PC-3 (cell line): ENCODE measurements around the gene POLR3GL.

Experiments
- EZH2 ChIP-seq: fragments of 300-600 bp; sonication (generic); IDR thresholded peaks from one replicate; pipeline ENCODE4 v1.6.1; 2017; ENCODE audit warnings: antibody characterized with exemption, mild to moderate bottlenecking, low read length; ENCODE audit not compliant: unreplicated experiment
- TF ChIP-seq, protein P1 (sequence below): fragments of 300-600 bp; sonication (generic); conservative IDR thresholded peaks from 2 replicates; pipeline ENCODE4 v1.5.1; 2017; ENCODE audit warnings: antibody characterized with exemption, low read depth, mild to moderate bottlenecking, low read length

DNA sequence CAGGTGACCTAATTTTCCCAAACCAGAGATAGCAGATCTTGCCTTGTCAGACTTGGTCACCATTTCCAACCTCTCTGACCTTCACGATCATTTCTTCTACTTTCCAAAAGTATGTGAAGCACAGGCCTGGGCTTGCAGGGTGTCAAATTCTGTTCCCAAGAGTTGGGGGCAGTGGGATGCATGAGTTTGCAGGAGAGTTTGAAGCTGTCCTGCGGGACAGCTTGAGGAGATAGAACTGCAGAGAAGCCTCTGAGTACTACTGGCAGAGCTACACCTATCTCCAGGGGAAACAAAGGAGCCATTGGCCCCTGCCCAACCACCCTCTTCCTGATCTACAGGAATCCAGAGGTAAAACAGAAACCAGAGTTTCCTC, 20.6 kb downstream of the POLR3GL start:
- TF ChIP-seq EZH2, result no peak
- TF ChIP-seq, protein P1, sequence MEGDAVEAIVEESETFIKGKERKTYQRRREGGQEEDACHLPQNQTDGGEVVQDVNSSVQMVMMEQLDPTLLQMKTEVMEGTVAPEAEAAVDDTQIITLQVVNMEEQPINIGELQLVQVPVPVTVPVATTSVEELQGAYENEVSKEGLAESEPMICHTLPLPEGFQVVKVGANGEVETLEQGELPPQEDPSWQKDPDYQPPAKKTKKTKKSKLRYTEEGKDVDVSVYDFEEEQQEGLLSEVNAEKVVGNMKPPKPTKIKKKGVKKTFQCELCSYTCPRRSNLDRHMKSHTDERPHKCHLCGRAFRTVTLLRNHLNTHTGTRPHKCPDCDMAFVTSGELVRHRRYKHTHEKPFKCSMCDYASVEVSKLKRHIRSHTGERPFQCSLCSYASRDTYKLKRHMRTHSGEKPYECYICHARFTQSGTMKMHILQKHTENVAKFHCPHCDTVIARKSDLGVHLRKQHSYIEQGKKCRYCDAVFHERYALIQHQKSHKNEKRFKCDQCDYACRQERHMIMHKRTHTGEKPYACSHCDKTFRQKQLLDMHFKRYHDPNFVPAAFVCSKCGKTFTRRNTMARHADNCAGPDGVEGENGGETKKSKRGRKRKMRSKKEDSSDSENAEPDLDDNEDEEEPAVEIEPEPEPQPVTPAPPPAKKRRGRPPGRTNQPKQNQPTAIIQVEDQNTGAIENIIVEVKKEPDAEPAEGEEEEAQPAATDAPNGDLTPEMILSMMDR, result no peak
